Measurements from ENCODE around the gene MBD2. TPM values are rescaled to one million over a fixed set of nuclear protein-coding genes. Genes with fewer than 3 reads are reported as not detected.

The MBD2 gene
- total RNA-seq, 1 donor from 2014 or later: 30.7 TPM

GRCh38 chr18:54247511-54248175, 23.2 kb upstream of the MBD2 start:
- no peak overlapping the region for H3K4me3 ChIP-seq (ENCODE audit: low read depth, low read length)
- no peak for DNase-seq (ENCODE audit: low read depth)
- no peak for TF ChIP-seq CTCF (conservative IDR thresholded peaks at IDR 0.05; ENCODE audit: low read depth, low read length)

- no peak for TF ChIP-seq CTCF (conservative IDR thresholded peaks at IDR 0.05; ENCODE audit: low read depth, low read length)
- no peak for DNase-seq (ENCODE audit: low read depth)
- H3K4me3 ChIP-seq (ENCODE audit: low read depth, low read length): no peak overlapping the region
Measured at GRCh38 chr18:54242327-54242726, 17.9 kb upstream of the MBD2 start.

- DNase-seq (ENCODE audit: low read depth): no peak
- H3K4me3 ChIP-seq (ENCODE audit: low read depth, low read length): no peak overlapping the region
- TF ChIP-seq CTCF (conservative IDR thresholded peaks at IDR 0.05; ENCODE audit: low read depth, low read length): no peak
Measured at GRCh38 chr18:54241483-54241882, 17.0 kb upstream of the MBD2 start.

- no peak for TF ChIP-seq CTCF (conservative IDR thresholded peaks at IDR 0.05; ENCODE audit: low read depth, low read length)
- DNase-seq (ENCODE audit: low read depth): no peak
- H3K4me3 ChIP-seq (ENCODE audit: low read depth, low read length): no peak overlapping the region
Measured at GRCh38 chr18:54240629-54241107, 16.2 kb upstream of the MBD2 start.

DNA sequence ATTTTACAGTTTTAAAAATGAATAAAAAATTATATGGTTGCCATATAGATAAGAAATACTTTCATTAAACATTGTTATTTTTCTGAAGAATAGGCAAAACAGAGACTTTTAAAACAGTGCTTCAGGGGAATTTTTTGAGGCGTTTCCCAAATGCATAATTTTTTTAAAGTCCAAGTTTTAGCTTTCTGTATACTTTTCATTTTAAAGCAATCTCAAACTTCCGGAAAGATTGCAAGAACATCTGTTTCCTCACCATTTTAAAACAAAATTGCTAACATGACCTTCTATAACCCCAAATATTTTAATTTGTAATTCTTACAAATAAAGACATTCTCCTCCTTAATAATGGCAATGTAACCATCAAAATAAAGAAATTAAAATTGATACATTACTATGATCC, 15.1 kb upstream of the MBD2 start:
- no peak for DNase-seq (ENCODE audit: low read depth)
- TF ChIP-seq CTCF (conservative IDR thresholded peaks at IDR 0.05; ENCODE audit: low read depth, low read length): no peak
- H3K4me3 ChIP-seq (ENCODE audit: low read depth, low read length): no peak overlapping the region

- TF ChIP-seq CTCF (conservative IDR thresholded peaks at IDR 0.05; ENCODE audit: low read depth, low read length): no peak
- no peak overlapping the region for H3K4me3 ChIP-seq (ENCODE audit: low read depth, low read length)
- DNase-seq (ENCODE audit: low read depth): no peak
Measured at GRCh38 chr18:54239091-54239490, 14.6 kb upstream of the MBD2 start.

All from epithelial cell of proximal tubule (primary cell).